Measurements from ENCODE around the gene F9. TPM values are rescaled to one million over a fixed set of nuclear protein-coding genes. Genes with fewer than 3 reads are reported as not detected.

F9 gene
- total and polyA plus RNA-seq, 2 of the 8 experiments (the other 6 are each of a cell fraction or from before 2014, with no cell fraction given), result not detected

DNA sequence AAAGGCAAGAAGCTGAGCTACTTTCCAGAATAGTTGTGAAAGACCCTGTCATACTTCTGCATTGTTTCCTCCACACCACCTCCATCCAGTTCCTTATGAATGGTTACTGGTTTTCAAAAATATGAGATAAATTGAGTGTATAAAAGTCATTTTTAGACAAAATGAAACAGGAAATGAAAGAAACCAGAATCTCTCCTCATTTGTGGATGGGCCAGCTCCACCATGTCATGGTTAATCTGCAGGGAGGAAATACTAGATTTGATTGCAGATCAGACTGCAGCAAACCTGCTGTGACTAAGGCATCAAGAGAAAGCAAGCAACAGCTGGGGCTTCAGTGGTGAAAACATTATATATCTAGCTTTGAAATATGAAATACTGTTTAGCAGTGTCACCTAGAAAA is 23.8 kb downstream of the F9 start (continued):
- TF ChIP-seq, protein P1, sequence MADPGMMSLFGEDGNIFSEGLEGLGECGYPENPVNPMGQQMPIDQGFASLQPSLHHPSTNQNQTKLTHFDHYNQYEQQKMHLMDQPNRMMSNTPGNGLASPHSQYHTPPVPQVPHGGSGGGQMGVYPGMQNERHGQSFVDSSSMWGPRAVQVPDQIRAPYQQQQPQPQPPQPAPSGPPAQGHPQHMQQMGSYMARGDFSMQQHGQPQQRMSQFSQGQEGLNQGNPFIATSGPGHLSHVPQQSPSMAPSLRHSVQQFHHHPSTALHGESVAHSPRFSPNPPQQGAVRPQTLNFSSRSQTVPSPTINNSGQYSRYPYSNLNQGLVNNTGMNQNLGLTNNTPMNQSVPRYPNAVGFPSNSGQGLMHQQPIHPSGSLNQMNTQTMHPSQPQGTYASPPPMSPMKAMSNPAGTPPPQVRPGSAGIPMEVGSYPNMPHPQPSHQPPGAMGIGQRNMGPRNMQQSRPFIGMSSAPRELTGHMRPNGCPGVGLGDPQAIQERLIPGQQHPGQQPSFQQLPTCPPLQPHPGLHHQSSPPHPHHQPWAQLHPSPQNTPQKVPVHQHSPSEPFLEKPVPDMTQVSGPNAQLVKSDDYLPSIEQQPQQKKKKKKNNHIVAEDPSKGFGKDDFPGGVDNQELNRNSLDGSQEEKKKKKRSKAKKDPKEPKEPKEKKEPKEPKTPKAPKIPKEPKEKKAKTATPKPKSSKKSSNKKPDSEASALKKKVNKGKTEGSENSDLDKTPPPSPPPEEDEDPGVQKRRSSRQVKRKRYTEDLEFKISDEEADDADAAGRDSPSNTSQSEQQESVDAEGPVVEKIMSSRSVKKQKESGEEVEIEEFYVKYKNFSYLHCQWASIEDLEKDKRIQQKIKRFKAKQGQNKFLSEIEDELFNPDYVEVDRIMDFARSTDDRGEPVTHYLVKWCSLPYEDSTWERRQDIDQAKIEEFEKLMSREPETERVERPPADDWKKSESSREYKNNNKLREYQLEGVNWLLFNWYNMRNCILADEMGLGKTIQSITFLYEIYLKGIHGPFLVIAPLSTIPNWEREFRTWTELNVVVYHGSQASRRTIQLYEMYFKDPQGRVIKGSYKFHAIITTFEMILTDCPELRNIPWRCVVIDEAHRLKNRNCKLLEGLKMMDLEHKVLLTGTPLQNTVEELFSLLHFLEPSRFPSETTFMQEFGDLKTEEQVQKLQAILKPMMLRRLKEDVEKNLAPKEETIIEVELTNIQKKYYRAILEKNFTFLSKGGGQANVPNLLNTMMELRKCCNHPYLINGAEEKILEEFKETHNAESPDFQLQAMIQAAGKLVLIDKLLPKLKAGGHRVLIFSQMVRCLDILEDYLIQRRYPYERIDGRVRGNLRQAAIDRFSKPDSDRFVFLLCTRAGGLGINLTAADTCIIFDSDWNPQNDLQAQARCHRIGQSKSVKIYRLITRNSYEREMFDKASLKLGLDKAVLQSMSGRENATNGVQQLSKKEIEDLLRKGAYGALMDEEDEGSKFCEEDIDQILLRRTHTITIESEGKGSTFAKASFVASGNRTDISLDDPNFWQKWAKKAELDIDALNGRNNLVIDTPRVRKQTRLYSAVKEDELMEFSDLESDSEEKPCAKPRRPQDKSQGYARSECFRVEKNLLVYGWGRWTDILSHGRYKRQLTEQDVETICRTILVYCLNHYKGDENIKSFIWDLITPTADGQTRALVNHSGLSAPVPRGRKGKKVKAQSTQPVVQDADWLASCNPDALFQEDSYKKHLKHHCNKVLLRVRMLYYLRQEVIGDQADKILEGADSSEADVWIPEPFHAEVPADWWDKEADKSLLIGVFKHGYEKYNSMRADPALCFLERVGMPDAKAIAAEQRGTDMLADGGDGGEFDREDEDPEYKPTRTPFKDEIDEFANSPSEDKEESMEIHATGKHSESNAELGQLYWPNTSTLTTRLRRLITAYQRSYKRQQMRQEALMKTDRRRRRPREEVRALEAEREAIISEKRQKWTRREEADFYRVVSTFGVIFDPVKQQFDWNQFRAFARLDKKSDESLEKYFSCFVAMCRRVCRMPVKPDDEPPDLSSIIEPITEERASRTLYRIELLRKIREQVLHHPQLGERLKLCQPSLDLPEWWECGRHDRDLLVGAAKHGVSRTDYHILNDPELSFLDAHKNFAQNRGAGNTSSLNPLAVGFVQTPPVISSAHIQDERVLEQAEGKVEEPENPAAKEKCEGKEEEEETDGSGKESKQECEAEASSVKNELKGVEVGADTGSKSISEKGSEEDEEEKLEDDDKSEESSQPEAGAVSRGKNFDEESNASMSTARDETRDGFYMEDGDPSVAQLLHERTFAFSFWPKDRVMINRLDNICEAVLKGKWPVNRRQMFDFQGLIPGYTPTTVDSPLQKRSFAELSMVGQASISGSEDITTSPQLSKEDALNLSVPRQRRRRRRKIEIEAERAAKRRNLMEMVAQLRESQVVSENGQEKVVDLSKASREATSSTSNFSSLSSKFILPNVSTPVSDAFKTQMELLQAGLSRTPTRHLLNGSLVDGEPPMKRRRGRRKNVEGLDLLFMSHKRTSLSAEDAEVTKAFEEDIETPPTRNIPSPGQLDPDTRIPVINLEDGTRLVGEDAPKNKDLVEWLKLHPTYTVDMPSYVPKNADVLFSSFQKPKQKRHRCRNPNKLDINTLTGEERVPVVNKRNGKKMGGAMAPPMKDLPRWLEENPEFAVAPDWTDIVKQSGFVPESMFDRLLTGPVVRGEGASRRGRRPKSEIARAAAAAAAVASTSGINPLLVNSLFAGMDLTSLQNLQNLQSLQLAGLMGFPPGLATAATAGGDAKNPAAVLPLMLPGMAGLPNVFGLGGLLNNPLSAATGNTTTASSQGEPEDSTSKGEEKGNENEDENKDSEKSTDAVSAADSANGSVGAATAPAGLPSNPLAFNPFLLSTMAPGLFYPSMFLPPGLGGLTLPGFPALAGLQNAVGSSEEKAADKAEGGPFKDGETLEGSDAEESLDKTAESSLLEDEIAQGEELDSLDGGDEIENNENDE (IDR thresholded peaks at IDR 0.05; ENCODE audit: insufficient replicate concordance, low read length), result no peak
- no peak for TF ChIP-seq KDM5A (IDR thresholded peaks at IDR 0.05; ENCODE audit: low read length)
- TF ChIP-seq, protein P2, sequence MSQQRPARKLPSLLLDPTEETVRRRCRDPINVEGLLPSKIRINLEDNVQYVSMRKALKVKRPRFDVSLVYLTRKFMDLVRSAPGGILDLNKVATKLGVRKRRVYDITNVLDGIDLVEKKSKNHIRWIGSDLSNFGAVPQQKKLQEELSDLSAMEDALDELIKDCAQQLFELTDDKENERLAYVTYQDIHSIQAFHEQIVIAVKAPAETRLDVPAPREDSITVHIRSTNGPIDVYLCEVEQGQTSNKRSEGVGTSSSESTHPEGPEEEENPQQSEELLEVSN (IDR thresholded peaks at IDR 0.05), result no peak
- TF ChIP-seq SIX5 (IDR thresholded peaks at IDR 0.05; ENCODE audit: low read depth, low read length), result no peak
- TF ChIP-seq FOSL1 (IDR thresholded peaks at IDR 0.05; ENCODE audit: insufficient read depth, low read depth, low read length), result no peak
- TF ChIP-seq RBBP5 (IDR thresholded peaks at IDR 0.05; ENCODE audit: borderline replicate concordance, low read depth, low read length), result no peak
- no peak for TF ChIP-seq SP4 (IDR thresholded peaks at IDR 0.05; ENCODE audit: low read length)
- no peak for TF ChIP-seq CHD2 (IDR thresholded peaks at IDR 0.05; ENCODE audit: low read length)
- no peak for TF ChIP-seq TEAD4 (IDR thresholded peaks at IDR 0.05; ENCODE audit: low read depth, low read length)
- TF ChIP-seq KDM1A (IDR thresholded peaks at IDR 0.05; ENCODE audit: borderline replicate concordance, low read length), result no peak
- no peak for TF ChIP-seq JUN (IDR thresholded peaks at IDR 0.05; ENCODE audit: low read depth, low read length)
- TF ChIP-seq SUZ12 (IDR thresholded peaks at IDR 0.05; ENCODE audit: low read length), result no peak
- TF ChIP-seq CREB1 (IDR thresholded peaks at IDR 0.05), result no peak

All from H1 (cell line).